Panc1 (cell line): ENCODE measurements around the gene CNTN5.

ENCODE experiments used
- SIN3A ChIP-seq: IDR thresholded peaks from 2 replicates; pipeline ENCODE4 v1.6.1; 2012; ENCODE audit warnings: low read depth, mild to moderate bottlenecking, low read length, moderate library complexity, borderline replicate concordance; ENCODE audit not compliant: insufficient read depth
- TF ChIP-seq, protein P1 (sequence below): fragments of 450-650 bp; IDR thresholded peaks from 2 replicates; pipeline ENCODE4 v1.5.1; 2017; ENCODE audit warnings: mild to moderate bottlenecking

DNA sequence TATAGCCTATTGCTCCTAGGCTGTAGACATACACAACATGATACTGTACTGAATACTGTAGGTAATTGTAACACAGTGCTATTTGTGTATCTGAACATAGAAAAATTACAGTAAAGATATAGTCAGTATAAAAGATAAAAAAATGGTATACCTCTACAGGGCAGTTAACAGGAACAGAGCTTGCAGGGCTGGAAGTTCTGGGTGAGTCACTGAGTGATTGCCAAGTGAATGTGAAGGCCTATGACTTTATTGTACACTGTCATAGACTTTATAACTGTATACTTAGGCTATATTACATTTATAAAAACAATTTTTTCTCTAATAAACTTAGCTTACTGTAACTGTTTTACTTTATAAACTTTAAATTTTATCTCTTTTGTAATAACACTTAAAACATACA is 1334.0 kb downstream of the CNTN5 start:
- TF ChIP-seq SIN3A = no peak
- TF ChIP-seq, protein P1, sequence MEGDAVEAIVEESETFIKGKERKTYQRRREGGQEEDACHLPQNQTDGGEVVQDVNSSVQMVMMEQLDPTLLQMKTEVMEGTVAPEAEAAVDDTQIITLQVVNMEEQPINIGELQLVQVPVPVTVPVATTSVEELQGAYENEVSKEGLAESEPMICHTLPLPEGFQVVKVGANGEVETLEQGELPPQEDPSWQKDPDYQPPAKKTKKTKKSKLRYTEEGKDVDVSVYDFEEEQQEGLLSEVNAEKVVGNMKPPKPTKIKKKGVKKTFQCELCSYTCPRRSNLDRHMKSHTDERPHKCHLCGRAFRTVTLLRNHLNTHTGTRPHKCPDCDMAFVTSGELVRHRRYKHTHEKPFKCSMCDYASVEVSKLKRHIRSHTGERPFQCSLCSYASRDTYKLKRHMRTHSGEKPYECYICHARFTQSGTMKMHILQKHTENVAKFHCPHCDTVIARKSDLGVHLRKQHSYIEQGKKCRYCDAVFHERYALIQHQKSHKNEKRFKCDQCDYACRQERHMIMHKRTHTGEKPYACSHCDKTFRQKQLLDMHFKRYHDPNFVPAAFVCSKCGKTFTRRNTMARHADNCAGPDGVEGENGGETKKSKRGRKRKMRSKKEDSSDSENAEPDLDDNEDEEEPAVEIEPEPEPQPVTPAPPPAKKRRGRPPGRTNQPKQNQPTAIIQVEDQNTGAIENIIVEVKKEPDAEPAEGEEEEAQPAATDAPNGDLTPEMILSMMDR = no peak
